ENCODE results near the gene SMDT1. TPM values are rescaled to one million over a fixed set of nuclear protein-coding genes. Genes with fewer than 3 reads are reported as not detected.

The SMDT1 gene
- total and polyA plus RNA-seq, 5 donors, result 124 to 190 (median 180) TPM

DNA sequence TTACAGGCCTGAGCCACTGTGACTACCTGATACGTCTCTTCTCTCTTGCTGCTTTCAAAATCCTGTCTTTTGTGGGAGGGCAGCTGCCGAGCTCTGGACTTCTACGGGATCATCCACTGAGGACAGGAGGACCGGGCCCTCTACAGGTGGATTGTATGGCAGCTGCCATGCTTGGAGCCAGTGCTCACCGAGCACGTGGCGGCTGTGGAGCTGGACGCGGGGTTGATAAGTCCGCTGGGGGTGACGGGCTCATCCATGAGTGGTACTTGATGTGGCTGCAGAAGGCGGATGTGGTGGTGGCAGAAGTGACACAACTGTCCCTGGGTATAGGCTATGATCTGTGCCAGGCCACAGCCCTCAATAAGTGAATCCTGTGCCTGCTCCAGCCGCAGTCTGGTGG is 53.0 kb downstream of the SMDT1 start:
- Histone ChIP-seq H3K9me3 (ENCODE audit: control insufficient read depth, low read length) (no peaks in the 10 kb centered on the region), H3K4me1 (ENCODE audit: control insufficient read depth, insufficient read depth, low read length) (no peaks in the 10 kb centered on the region), H3K27ac (ENCODE audit: low read length) (no peak overlapping the region), H3K4me3 (ENCODE audit: low read length) (no peak overlapping the region), H3K27me3 (ENCODE audit: control insufficient read depth, insufficient read depth) (no peaks in the 10 kb centered on the region)
- 67% methylated on average over 13 of the region's 13 CpGs for whole genome bisulfite sequencing
- intact Hi-C loops (cut with DNase I), result no loop called here
- ATAC-seq (no peak), DNase-seq (no peak)

Other genes starting within 250 kb of the SMDT1 start
- 100 to 1,000 TPM in 2 of 4 donors, 10 to 100 TPM in 2; 77.8 to 119 (median 106) TPM for gene SREBF2, start 246.6 kb upstream of the SMDT1 start, total RNA-seq
- 71.2 TPM for gene SREBF2, start 246.6 kb upstream of the SMDT1 start, polyA plus RNA-seq
- gene SHISA8, start 164.6 kb upstream of the SMDT1 start, total RNA-seq, result 1 to 10 TPM; 1.1 to 8.5 (median 2.6) TPM
- gene SHISA8, start 164.6 kb upstream of the SMDT1 start, polyA plus RNA-seq, result 0.95 TPM
- gene TNFRSF13C, start 152.9 kb upstream of the SMDT1 start, total RNA-seq, result under 1 TPM; 0.19 to 0.96 (median 0.55) TPM
- 0.41 TPM for gene TNFRSF13C, start 152.9 kb upstream of the SMDT1 start, polyA plus RNA-seq
- gene CENPM, start 132.5 kb upstream of the SMDT1 start, total RNA-seq, result 1 to 10 TPM in 2 of 4 donors, not detected in 2; 1.4 to 1.8 TPM
- 0.23 TPM for gene CENPM, start 132.5 kb upstream of the SMDT1 start, polyA plus RNA-seq
- gene SEPTIN3, start 110.3 kb upstream of the SMDT1 start, total RNA-seq, result under 1 TPM; 0.09 to 0.39 (median 0.14) TPM
- 0.14 TPM for gene SEPTIN3, start 110.3 kb upstream of the SMDT1 start, polyA plus RNA-seq
- gene WBP2NL, start 80.9 kb upstream of the SMDT1 start, total RNA-seq, result under 1 TPM; 0.49 to 0.59 (median 0.51) TPM
- gene WBP2NL, start 80.9 kb upstream of the SMDT1 start, polyA plus RNA-seq, result 0.20 TPM
- 10 to 100 TPM; 14.6 to 16.3 (median 15.4) TPM for gene NAGA, start 8.9 kb upstream of the SMDT1 start, total RNA-seq
- gene NAGA, start 8.9 kb upstream of the SMDT1 start, polyA plus RNA-seq, result 9.4 TPM
- 10 to 100 TPM in 1 of 4 donors, 1 to 10 TPM in 3; 7.4 to 11.5 (median 7.9) TPM for gene PHETA2, start 5.5 kb upstream of the SMDT1 start, total RNA-seq
- 6.4 TPM for gene PHETA2, start 5.5 kb upstream of the SMDT1 start, polyA plus RNA-seq
- gene NDUFA6, start 11.1 kb downstream of the SMDT1 start, total RNA-seq, result 100 to 1,000 TPM; 212 to 255 (median 231) TPM
- 467 TPM for gene NDUFA6, start 11.1 kb downstream of the SMDT1 start, polyA plus RNA-seq
- under 1 TPM; 0.19 to 0.29 (median 0.23) TPM for gene CYP2D6, start 51.1 kb downstream of the SMDT1 start, total RNA-seq
- gene CYP2D6, start 51.1 kb downstream of the SMDT1 start, polyA plus RNA-seq, result 0.29 TPM
- gene TCF20, start 191.0 kb downstream of the SMDT1 start, total RNA-seq, result 10 to 100 TPM; 16.3 to 19.6 (median 17.9) TPM
- 6.5 TPM for gene TCF20, start 191.0 kb downstream of the SMDT1 start, polyA plus RNA-seq